ENCODE measurements around the gene MTX2.

The MTX2 gene

GRCh38 chr2:176380341-176380740 is 111.1 kb downstream of the MTX2 start:
- no peak for DNase-seq (ENCODE audit: low spot score)

- DNase-seq (ENCODE audit: low spot score): no peak
Observed at GRCh38 chr2:176383100-176383499, 113.9 kb downstream of the MTX2 start.

GRCh38 chr2:176383836-176384442 is 114.7 kb downstream of the MTX2 start:
- DNase-seq (ENCODE audit: low spot score): no peak

- no peak for DNase-seq (ENCODE audit: low spot score)
Observed at GRCh38 chr2:176385219-176385759, 116.0 kb downstream of the MTX2 start.

- no peak for DNase-seq (ENCODE audit: low spot score)
Observed at GRCh38 chr2:176385838-176386237, 116.6 kb downstream of the MTX2 start.
